K562 (cell line): ENCODE results near the gene NEURL4. TPM values are rescaled to one million over a fixed set of nuclear protein-coding genes. Genes with fewer than 3 reads are reported as not detected.

Experiments
- FOSL1 ChIP-seq: fragments of 200-800 bp; sonication (Bioruptor generic); conservative IDR thresholded peaks from 2 replicates; pipeline ENCODE4 v1.6.1; 2016; ENCODE audit warnings: missing genetic modification characterization, missing compliant biosample characterization
- NONO ChIP-seq, 2 experiments: fragments of 200-400 bp in 1 of 2; fragments of 450-650 bp in 1 of 2; formaldehyde crosslinking in 1 of 2; IDR thresholded peaks; 2 replicates each; pipeline ENCODE4 v1.6.1; 2017; ENCODE audit warnings: low read depth in 2 of 2, mild to moderate bottlenecking in 2 of 2, moderate library complexity in 2 of 2, low read length in 1 of 2
- ZBTB11 ChIP-seq, 3 experiments: fragments of 200-800 bp in 1 of 3; fragments of 250-450 bp in 1 of 3; fragments of 450-650 bp in 1 of 3; sonication (Bioruptor Pico) in 1 of 3; sonication (Bioruptor generic) in 1 of 3; formaldehyde crosslinking in 1 of 3; IDR thresholded peaks; 2 replicates each; pipeline versions ENCODE4 v1.6.1 to v1.8.0; 2016 to 2022; ENCODE audit warnings: mild to moderate bottlenecking in 2 of 3, missing genetic modification characterization in 2 of 3, missing compliant biosample characterization in 1 of 3, moderate library complexity in 1 of 3
- polyA plus RNA-seq, 8 experiments: library from polyadenylated mRNA; depleted of rRNA in 4 of 8; stranded (reverse) in 5 of 8; unstranded in 3 of 8; fragments of >200 nt; fragmentation: Nextera tagmentation in 2 of 8; fragmentation: Illumina TruSeq in 1 of 8; extraction: Ambion mirVana in 2 of 8; extraction: Trizol in 1 of 8; gene quantifications; 2 replicates each; pipeline versions ENCODE4 v1.2.1 to v1.2.3, GENCODE V29; 2011 to 2014; ENCODE audit warnings: inconsistent platforms in 1 of 8, missing spikeins in 1 of 8
- total RNA-seq, 7 experiments: library from RNA; depleted of rRNA in 6 of 7; stranded (reverse); fragments of >200 nt in 6 of 7; fragmentation: Illumina TruSeq in 2 of 7; extraction: Trizol in 2 of 7; gene quantifications; 2 replicates each; pipeline versions ENCODE4 v1.2.1 to v1.2.3, GENCODE V29; 2011 to 2021; ENCODE audit warnings: low replicate concordance in 1 of 7

NEURL4 gene
- total and polyA plus RNA-seq, 9 of the 15 experiments (the other 6 are each of a cell fraction or from before 2014, with no cell fraction given), result 0.08 to 37.4 (median 11.5) TPM

- TF ChIP-seq ZBTB11 (CRISPR knock-in tag; IDR thresholded peaks at IDR 0.05), result no peak
- TF ChIP-seq FOSL1, result no peak; the same call in 1 of the 2 replicates
- no peak for TF ChIP-seq NONO (IDR thresholded peaks at IDR 0.05; ENCODE audit: low read depth in 2 of 2, low read length in 1 of 2)
- TF ChIP-seq, all 486 proteins: peak for 46
Observed at GRCh38 chr17:7307686-7308624, 21.2 kb downstream of the NEURL4 start (continued).
